HCT116 (cell line): ENCODE results near the gene CLK1. TPM values are rescaled to one million over a fixed set of nuclear protein-coding genes. Genes with fewer than 3 reads are reported as not detected.
A peak's percentile ranks its signal among the peaks of the same experiment; 100 is the strongest.

Source experiments
- ATAC-seq: fragments of 200-7000 bp; cut with Tn5 transposase; 2 replicates; pipeline ENCODE4 v1.9.1; 2020; ENCODE audit warnings: mild to moderate bottlenecking, moderate library complexity
- BruUV-seq: library from RNA; stranded (reverse); fragments of 400-500 nt; replicated peaks from 2 replicates; lab custom pipeline; 2021; lab: Mats Ljungman, UMichigan
- CTCF ChIA-PET: fragments of 300-600 bp; sonication (Branson Sonifier 250); formaldehyde crosslinking; loops from one replicate; lab custom pipeline; 2021; ENCODE audit warnings: antibody characterized with exemption; lab: Charles Lee
- POLR2A ChIA-PET: fragments of 300-600, 350-600 bp; sonication (Branson Sonifier 250); formaldehyde crosslinking; loops from one replicate; lab custom pipeline; 2021; ENCODE audit warnings: antibody characterized with exemption; lab: Charles Lee
- RAD21 ChIA-PET, 2 experiments: fragments of 300-600 bp; sonication (Branson Sonifier 250); formaldehyde crosslinking; loops; one replicate each; lab custom pipeline; 2023; ENCODE audit warnings: low total read pairs in 2 of 2; ENCODE audit not compliant: uncharacterized antibody in 2 of 2, unreplicated experiment in 2 of 2, low non-redundant PET in 1 of 2; lab: Charles Lee
- DNase-seq: peaks from one replicate; pipeline ENCODE4 v3.0.0-alpha.2; 2010; ENCODE audit warnings: low read depth, low spot score
- H2AFZ ChIP-seq: fragments of 200-600 bp; shearing (Covaris generic), sonication (generic); 2 replicates; pipeline ENCODE4 v1.6.1; 2017; ENCODE audit warnings: low read depth, mixed run types, mixed read lengths, antibody characterized with exemption, low read length; ENCODE audit not compliant: poor library complexity, severe bottlenecking
- H3K27ac ChIP-seq: 2 replicates; pipeline ENCODE4 v1.5.1; 2012; ENCODE audit warnings: low read depth, low read length
- H3K27me3 ChIP-seq: fragments of 200-600 bp; sonication (generic); 2 replicates; pipeline ENCODE4 v1.6.1; 2016; ENCODE audit warnings: mixed run types, low read length, mixed read lengths; ENCODE audit not compliant: insufficient read depth
- H3K36me3 ChIP-seq, 2 experiments: fragments of 200-500 bp in 1 of 2; fragments of 200-600 bp in 1 of 2; sonication (Bioruptor generic) in 1 of 2; sonication (generic) in 1 of 2; 2 replicates each; pipeline versions ENCODE4 v1.5.1 to v1.6.1; 2014 to 2016; ENCODE audit warnings: low read length in 2 of 2, inconsistent platforms in 1 of 2, mixed read lengths in 1 of 2, mixed run types in 1 of 2; ENCODE audit not compliant: insufficient read depth in 2 of 2, control insufficient read depth in 1 of 2
- H3K4me1 ChIP-seq, 2 experiments: fragments of 200-600 bp in 1 of 2; sonication (generic) in 1 of 2; 2 replicates each; pipeline versions ENCODE4 v1.5.1 to v1.6.1; 2012 to 2017; ENCODE audit warnings: low read length in 2 of 2, inconsistent platforms in 1 of 2, mild to moderate bottlenecking in 1 of 2, mixed read lengths in 1 of 2, mixed run types in 1 of 2, moderate library complexity in 1 of 2; ENCODE audit not compliant: insufficient read depth in 2 of 2, control insufficient read depth in 1 of 2
- H3K4me2 ChIP-seq: fragments of 200-600 bp; sonication (generic); 2 replicates; pipeline ENCODE4 v1.6.1; 2017; ENCODE audit warnings: mixed run types, low read length, mixed read lengths
- H3K4me3 ChIP-seq, 2 experiments: fragments of 200-600 bp in 1 of 2; sonication (generic) in 1 of 2; replicated peaks in 1 of 2; 2 replicates each; pipeline ENCODE4 v1.5.1; 2011 to 2016; ENCODE audit warnings: low read length in 2 of 2, control low read depth in 1 of 2, low read depth in 1 of 2, mild to moderate bottlenecking in 1 of 2, mixed read lengths in 1 of 2, mixed run types in 1 of 2
- H3K79me2 ChIP-seq: fragments of 200-600 bp; sonication (generic); 2 replicates; pipeline ENCODE4 v1.6.1; 2017; ENCODE audit warnings: mild to moderate bottlenecking, mixed run types, low read length, moderate library complexity, mixed read lengths; ENCODE audit not compliant: insufficient read depth
- H3K9ac ChIP-seq: fragments of 200-600 bp; sonication (generic); 2 replicates; pipeline ENCODE4 v1.6.1; 2016; ENCODE audit warnings: low read length, mixed read lengths
- H3K9me2 ChIP-seq: fragments of 200-600 bp; sonication (generic), shearing (Covaris generic); 2 replicates; pipeline ENCODE4 v1.6.1; 2017; ENCODE audit warnings: mixed run types, mild to moderate bottlenecking, moderate library complexity; ENCODE audit not compliant: insufficient read depth
- H3K9me3 ChIP-seq, 2 experiments: fragments of 200-500 bp in 1 of 2; fragments of 200-600 bp in 1 of 2; sonication (Bioruptor generic) in 1 of 2; sonication (generic) in 1 of 2; 2 replicates each; pipeline ENCODE4 v1.6.1; 2014 to 2017; ENCODE audit warnings: low read length in 2 of 2, mixed read lengths in 2 of 2, inconsistent platforms in 1 of 2, low read depth in 1 of 2, mild to moderate bottlenecking in 1 of 2, mixed run types in 1 of 2, moderate library complexity in 1 of 2; ENCODE audit not compliant: control insufficient read depth in 1 of 2, insufficient read depth in 1 of 2
- H4K20me1 ChIP-seq: fragments of 200-600 bp; sonication (generic), shearing (Covaris generic); 2 replicates; pipeline ENCODE4 v1.6.1; 2017; ENCODE audit warnings: mixed run types, mild to moderate bottlenecking, moderate library complexity; ENCODE audit not compliant: insufficient read depth
- EZH2phosphoT487 ChIP-seq: fragments of 200-600 bp; IDR thresholded peaks from 2 replicates; pipeline ENCODE4 v1.6.1; 2018; ENCODE audit warnings: antibody characterized with exemption, borderline replicate concordance
- POLR2AphosphoS5 ChIP-seq: IDR thresholded peaks from 2 replicates; pipeline ENCODE4 v1.6.1; 2011; ENCODE audit warnings: mild to moderate bottlenecking, low read depth, low read length, moderate library complexity
- RAD21 ChIP-seq: IDR thresholded peaks from 2 replicates; pipeline ENCODE4 v1.6.1; 2012; ENCODE audit warnings: low read depth, mild to moderate bottlenecking
- SIN3A ChIP-seq: IDR thresholded peaks from 2 replicates; pipeline ENCODE4 v1.6.1; 2012; ENCODE audit warnings: low read depth
- intact Hi-C: fragments of 100-400 bp; cut with micrococcal nuclease; formaldehyde crosslinking; loops from 2 replicates; pipeline ENCODE4 v1.10.0; 2022
- total RNA-seq: library from RNA; stranded (reverse); gene quantifications from one replicate; pipeline ENCODE4 v1.2.1, GENCODE V29; 2021; ENCODE audit not compliant: unreplicated experiment
- TF ChIP-seq, protein P1 (sequence below): IDR thresholded peaks from 2 replicates; pipeline ENCODE4 v1.6.1; 2012

The CLK1 gene
- total RNA-seq, 1 experiment from 2014 or later, result 49.1 TPM

DNA sequence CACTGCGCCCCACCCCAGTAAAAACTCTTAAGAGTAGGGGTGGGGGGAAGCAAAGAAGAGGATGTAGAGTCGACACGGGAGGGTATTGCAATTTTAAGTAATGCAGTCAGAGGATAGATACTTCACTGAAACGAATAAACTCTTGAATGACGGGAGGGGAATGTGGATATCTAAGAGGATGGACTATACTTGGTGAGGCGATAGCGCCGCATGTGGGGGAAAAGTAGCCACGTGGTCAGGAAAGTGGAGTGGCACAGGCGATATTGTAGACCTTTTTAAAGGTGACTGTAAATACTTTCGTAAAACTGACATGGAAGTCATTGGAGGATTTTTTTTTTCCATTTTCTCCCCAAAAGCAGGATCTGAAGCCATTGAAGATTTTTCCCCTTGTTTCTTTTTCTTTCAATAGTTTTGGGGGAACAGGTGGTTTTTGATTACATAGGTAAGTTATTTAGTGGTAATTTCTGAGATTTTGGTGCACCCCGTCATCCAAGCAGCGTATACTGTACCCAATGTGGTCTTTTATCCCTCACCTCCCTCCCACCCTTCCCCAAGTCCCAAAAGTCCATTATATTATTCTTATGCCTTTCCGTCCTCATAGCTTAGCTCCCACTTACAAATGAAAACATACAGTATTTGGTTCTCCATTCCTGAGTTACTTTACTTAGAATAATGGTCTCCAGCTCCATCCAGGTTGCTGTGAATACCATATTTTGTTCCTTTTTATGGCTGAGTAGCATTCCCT lies 13.8 kb downstream of the CLK1 start:
- Histone ChIP-seq H3K9me3 (no peaks in the 10 kb centered on the region), H3K4me3 (no peak overlapping the region), H3K27ac (no peak overlapping the region), H4K20me1 (0 out of 2 replicates have a peak, but pooled peaks cover 4% of the 10 kb centered on the region), H3K79me2 (no peaks in the 10 kb centered on the region; the same call in 1 of the 2 replicates), H2AFZ (no peak overlapping the region), H3K27me3 (no peaks in the 10 kb centered on the region), H3K9me2 (no peaks in the 10 kb centered on the region), H3K4me1 (no peaks in the 10 kb centered on the region), H3K9ac (no peak overlapping the region), H3K36me3 (peaks cover 36 to 38% of the 10 kb centered on the region in 2 experiments; a peak in 3 of 4 replicates), H3K4me2 (no peak overlapping the region)
- TF ChIP-seq RAD21 (peak; percentile 20; the same call in 1 of the 2 replicates), EZH2phosphoT487 (no peak), POLR2AphosphoS5 (peak; percentile 60)
- ChIA-PET POLR2A (no interaction called here), CTCF (interaction anchor here (0.6 kb wide), 1 partner anchor 332 kb away, joined by 4 read pairs; no protein-coding TSS in a partner anchor), RAD21 (interaction anchor here in 1 of 2 experiments (0.7 kb wide), 1 partner anchor 12 kb away, joined by 5 read pairs; no protein-coding TSS in a partner anchor)
- ATAC-seq, result 0 out of 2 replicates have a peak, but pooled peaks have one; percentile 23
- intact Hi-C loops, result no loop called here
- no peak for DNase-seq
- no TSS peak for BruUV-seq

DNA sequence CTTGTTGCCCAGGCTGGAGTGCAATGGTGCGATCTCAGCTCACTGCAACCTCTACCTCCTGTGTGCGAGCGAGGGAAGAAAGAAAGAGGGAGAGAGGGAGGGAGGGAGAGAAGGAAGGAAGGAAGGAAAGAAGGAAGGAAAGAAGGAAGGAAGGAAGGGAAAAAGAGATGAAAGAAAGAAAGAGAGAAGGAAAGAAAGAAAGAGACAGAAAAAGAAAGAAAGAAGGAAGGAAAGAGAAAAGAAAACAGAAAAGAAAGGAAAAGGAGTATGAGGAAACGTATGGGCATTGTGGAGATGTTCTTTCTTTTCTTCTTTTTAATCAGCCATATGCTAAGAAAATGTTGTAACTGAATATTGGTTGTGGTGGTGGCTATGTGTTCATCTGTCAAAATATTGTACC lies 16.5 kb downstream of the CLK1 start:
- ChIA-PET RAD21 (no interaction called here), CTCF (interaction anchor here (0.9 kb wide), 1 partner anchor 135 kb away, joined by 3 read pairs; no protein-coding TSS in a partner anchor), POLR2A (interaction anchor here (0.7 to 1.8 kb wide), 2 partner anchors 20 to 22 kb away, joined by 4 to 5 read pairs; no protein-coding TSS in a partner anchor)
- no peaks in the 10 kb centered on the region for H4K20me1 ChIP-seq
- no peak overlapping the region for H3K27ac ChIP-seq
- H3K9ac ChIP-seq, result no peak overlapping the region
- peaks cover 13 to 15% of the 10 kb centered on the region in 2 experiments; a peak in 3 of 4 replicates for H3K36me3 ChIP-seq
- no peaks in the 10 kb centered on the region for H3K9me2 ChIP-seq
- ATAC-seq (no peak), DNase-seq (no peak)
- no peak for TF ChIP-seq SIN3A
- TF ChIP-seq, protein P1, sequence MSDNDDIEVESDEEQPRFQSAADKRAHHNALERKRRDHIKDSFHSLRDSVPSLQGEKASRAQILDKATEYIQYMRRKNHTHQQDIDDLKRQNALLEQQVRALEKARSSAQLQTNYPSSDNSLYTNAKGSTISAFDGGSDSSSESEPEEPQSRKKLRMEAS, result no peak
- BruUV-seq, result no TSS peak
- H3K4me3 ChIP-seq, result no peak overlapping the region
- no peaks in the 10 kb centered on the region for H3K4me1 ChIP-seq
- intact Hi-C loops, result no loop called here
- no peak overlapping the region for H3K4me2 ChIP-seq
- H3K9me3 ChIP-seq, result no peaks in the 10 kb centered on the region
- no peak overlapping the region for H2AFZ ChIP-seq
- H3K27me3 ChIP-seq, result no peaks in the 10 kb centered on the region
- H3K79me2 ChIP-seq, result no peaks in the 10 kb centered on the region
